ENCODE results near the gene CLIC1. TPM values are rescaled to one million over a fixed set of nuclear protein-coding genes. Genes with fewer than 3 reads are reported as not detected.

Gene CLIC1
- total and polyA plus RNA-seq, 2 experiments from 2014 or later: 269 to 296 TPM

GRCh38 chr6:31689249-31690110 is 46.9 kb downstream of the CLIC1 start:
- no peak overlapping the region for H3K4me2 ChIP-seq
- Mint-ChIP-seq H3K9me3 (no peaks in the 10 kb centered on the region), H3K4me3 (no peak overlapping the region), H3K27me3 (ENCODE audit: insufficient read depth, low read depth, poor library complexity) (peaks cover 6% of the 10 kb centered on the region), H3K27ac (no peak overlapping the region), H3K4me1 (no peaks in the 10 kb centered on the region; the same call in 2 of the 3 replicates), H3K36me3 (ENCODE audit: low read depth) (peaks cover 19% of the 10 kb centered on the region)
- H3K4me3 ChIP-seq: no peak overlapping the region
- peak; percentile 89 for ATAC-seq
- no peak overlapping the region for H3K27ac ChIP-seq (ENCODE audit: low read depth)
- H3K9me2 ChIP-seq (ENCODE audit: insufficient read depth): no peaks in the 10 kb centered on the region
- DNase-seq (ENCODE audit: low spot score): peak; percentile 72
- no peaks in the 10 kb centered on the region for H3K36me3 ChIP-seq (ENCODE audit: insufficient read depth)
- no peaks in the 10 kb centered on the region for H4K20me1 ChIP-seq (replicated peaks; ENCODE audit: insufficient read depth)
- no peaks in the 10 kb centered on the region for H3K27me3 ChIP-seq (ENCODE audit: insufficient read depth)
- H3K79me2 ChIP-seq (replicated peaks; ENCODE audit: insufficient read depth): no peaks in the 10 kb centered on the region
- H3F3A ChIP-seq (replicated peaks; ENCODE audit: low read depth): no peaks in the 10 kb centered on the region
- no peak overlapping the region for H2AFZ ChIP-seq
- no peaks in the 10 kb centered on the region for H3K4me1 ChIP-seq (ENCODE audit: insufficient read depth)
- no peak for TF ChIP-seq ETS1 (IDR thresholded peaks at IDR 0.05)
- TF ChIP-seq CTCF (conservative IDR thresholded peaks at IDR 0.05; ENCODE audit: low read depth in 2 of 2): peak; percentile 69 to 80
- TF ChIP-seq CREB1 (CRISPR knock-in tag; IDR thresholded peaks at IDR 0.05; ENCODE audit: low read depth): no peak

GRCh38 chr6:31687860-31688693 is 48.3 kb downstream of the CLIC1 start:
- Histone ChIP-seq H3K4me2 (no peak overlapping the region), H3K9me2 (ENCODE audit: insufficient read depth) (no peaks in the 10 kb centered on the region), H3K36me3 (ENCODE audit: insufficient read depth) (no peaks in the 10 kb centered on the region), H3K4me3 (no peak overlapping the region), H3K79me2 (replicated peaks; ENCODE audit: insufficient read depth) (no peaks in the 10 kb centered on the region), H3K27ac (ENCODE audit: low read depth) (no peak overlapping the region), H4K20me1 (replicated peaks; ENCODE audit: insufficient read depth) (no peaks in the 10 kb centered on the region), H3F3A (replicated peaks; ENCODE audit: low read depth) (no peaks in the 10 kb centered on the region), H3K27me3 (ENCODE audit: insufficient read depth) (no peaks in the 10 kb centered on the region), H3K4me1 (ENCODE audit: insufficient read depth) (peaks cover 3% of the 10 kb centered on the region), H2AFZ (no peak overlapping the region)
- peaks cover 17% of the 10 kb centered on the region for H3K36me3 Mint-ChIP-seq (ENCODE audit: low read depth)
- H3K9me3 Mint-ChIP-seq: no peaks in the 10 kb centered on the region
- no peak overlapping the region for H3K27ac Mint-ChIP-seq
- DNase-seq (ENCODE audit: low spot score): no peak
- H3K4me1 Mint-ChIP-seq: peaks cover 4% of the 10 kb centered on the region
- ATAC-seq: peak; percentile 15; the same call in 1 of the 3 replicates
- no peak overlapping the region for H3K4me3 Mint-ChIP-seq
- peaks cover 11% of the 10 kb centered on the region for H3K27me3 Mint-ChIP-seq (ENCODE audit: insufficient read depth, low read depth, poor library complexity)
- TF ChIP-seq ZNF462 (CRISPR knock-in tag; IDR thresholded peaks at IDR 0.05) (no peak), EZH2 (IDR thresholded peaks at IDR 0.05; ENCODE audit: low read depth, unreplicated experiment) (no peak), POLR2AphosphoS5 (IDR thresholded peaks at IDR 0.05; ENCODE audit: low read depth) (no peak), CTCF (conservative IDR thresholded peaks at IDR 0.05; ENCODE audit: low read depth in 2 of 2) (no peak)
